Activated naive CD8-positive, alpha-beta T cell treated with anti-CD3 and anti-CD28 coated beads, Interleukin-2, amount 50 U/mL, for 16 hours (primary cell): Measurements from ENCODE around the gene MNAT1.
"Not testable (repeated sequence)": the region's sequence is repeated elsewhere in the genome, so short reads cannot be mapped to it uniquely, and the experiment has no call there.

ENCODE experiments used
- DNase-seq: peaks from one replicate; pipeline ENCODE4 v3.0.0-alpha.2; 2020; ENCODE audit warnings: low read depth, low spot score

Gene MNAT1

DNA sequence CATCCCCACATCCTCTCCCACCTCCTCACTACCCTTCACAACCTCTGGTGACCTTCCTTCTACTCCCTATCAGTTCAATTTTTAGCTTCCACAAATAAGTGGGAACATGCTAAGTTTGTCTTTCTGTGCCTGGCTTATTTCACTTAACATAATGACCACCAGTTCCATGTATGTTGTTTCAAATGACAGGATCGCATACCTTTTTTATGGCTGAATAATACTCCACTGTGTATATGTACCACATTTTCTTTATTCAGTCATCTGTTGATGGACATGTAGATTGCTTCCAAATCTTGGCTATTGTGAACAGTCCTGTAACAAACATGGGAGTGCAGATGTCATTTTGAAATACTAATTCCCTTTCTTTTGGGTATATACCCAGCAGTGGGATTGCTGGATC lies 147.7 kb downstream of the MNAT1 start:
- DNase-seq, result no peak

- DNase-seq, result no peak
Measured at GRCh38 chr14:60884134-60884533, 149.6 kb downstream of the MNAT1 start.

DNA sequence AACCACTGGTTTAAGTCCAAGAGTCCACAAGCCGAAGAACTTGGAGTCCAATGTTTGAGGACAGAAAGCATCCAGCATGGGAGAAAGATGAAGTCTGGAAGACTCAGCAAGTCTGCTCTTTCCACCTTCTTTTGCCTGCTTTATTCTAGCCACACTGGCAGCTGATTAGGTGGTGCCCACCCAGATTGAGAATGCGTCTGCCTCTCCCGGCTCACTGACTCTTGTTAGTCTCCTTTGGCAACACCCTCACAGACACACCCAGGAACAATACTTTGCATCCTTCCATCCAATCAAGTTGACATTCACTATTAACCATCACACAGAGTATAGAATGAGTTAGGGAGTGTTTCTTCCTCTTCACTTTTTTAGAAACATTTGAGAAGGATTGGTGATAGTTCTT lies 156.1 kb downstream of the MNAT1 start:
- DNase-seq, result not testable (repeated sequence)

GRCh38 chr14:60893911-60894310 lies 159.3 kb downstream of the MNAT1 start:
- no peak for DNase-seq

- no peak for DNase-seq
Measured at GRCh38 chr14:60904381-60904780, 169.8 kb downstream of the MNAT1 start.

DNA sequence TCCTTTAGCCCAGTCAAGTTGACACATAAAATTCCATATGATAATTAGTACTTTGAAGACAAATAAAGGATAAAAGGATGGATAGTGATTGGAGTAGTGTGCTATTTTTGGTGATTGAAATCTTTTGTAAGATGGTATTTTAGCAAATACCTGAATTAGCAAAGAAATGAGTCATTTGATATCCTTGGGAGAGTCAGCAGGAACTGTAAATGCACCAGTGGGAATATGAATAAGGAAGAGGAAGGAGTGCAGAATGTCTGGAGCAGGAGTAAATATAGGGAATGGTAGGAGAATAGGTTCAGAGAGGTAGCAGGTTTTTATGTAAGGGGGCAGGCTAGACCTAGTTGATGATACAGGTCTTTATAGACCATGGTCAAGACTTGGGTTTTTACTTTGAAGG lies 171.4 kb downstream of the MNAT1 start:
- no peak for DNase-seq

GRCh38 chr14:60915781-60916180 lies 181.2 kb downstream of the MNAT1 start:
- DNase-seq, result no peak

- DNase-seq, result no peak
Measured at GRCh38 chr14:60922050-60922449, 187.5 kb downstream of the MNAT1 start.

GRCh38 chr14:60925286-60925685 lies 190.7 kb downstream of the MNAT1 start:
- DNase-seq, result no peak

GRCh38 chr14:60926002-60926401 lies 191.4 kb downstream of the MNAT1 start:
- DNase-seq, result no peak

GRCh38 chr14:60931218-60931617 lies 196.7 kb downstream of the MNAT1 start:
- DNase-seq, result no peak

DNA sequence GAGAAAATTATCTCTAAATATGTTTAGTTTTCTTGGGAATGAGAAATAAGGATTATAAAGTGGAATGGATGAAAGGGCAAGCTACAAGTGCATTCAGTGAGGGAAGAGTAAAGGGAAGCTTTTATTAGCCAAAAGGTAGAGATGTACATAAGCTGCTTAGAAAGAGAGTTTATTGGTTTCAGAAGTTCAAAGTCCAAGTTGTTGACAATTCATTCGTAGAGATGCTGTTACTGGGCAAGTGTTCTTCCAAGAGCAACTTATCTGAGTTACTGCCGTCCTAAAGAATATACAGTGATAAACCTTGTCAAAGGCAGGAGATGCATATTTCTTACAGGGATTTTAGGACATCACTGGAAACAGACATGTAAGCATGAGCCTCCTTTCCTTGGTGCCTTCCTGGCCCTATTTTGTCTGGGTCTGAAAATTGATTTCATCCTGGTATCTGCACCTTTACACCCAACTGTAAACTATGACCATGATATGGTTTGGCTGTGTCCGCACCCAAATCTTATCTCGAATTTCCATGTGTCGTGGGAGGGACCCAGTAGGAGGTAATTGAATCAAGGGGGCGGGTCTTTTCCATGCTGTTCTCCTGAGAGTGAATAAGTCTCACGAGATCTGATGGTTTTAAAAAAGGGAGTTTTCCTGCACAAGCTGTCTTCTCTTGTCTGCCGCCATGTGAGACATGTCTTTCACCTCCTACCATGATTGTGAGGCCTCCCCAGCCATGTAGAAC lies 199.5 kb downstream of the MNAT1 start:
- no peak for DNase-seq

DNA sequence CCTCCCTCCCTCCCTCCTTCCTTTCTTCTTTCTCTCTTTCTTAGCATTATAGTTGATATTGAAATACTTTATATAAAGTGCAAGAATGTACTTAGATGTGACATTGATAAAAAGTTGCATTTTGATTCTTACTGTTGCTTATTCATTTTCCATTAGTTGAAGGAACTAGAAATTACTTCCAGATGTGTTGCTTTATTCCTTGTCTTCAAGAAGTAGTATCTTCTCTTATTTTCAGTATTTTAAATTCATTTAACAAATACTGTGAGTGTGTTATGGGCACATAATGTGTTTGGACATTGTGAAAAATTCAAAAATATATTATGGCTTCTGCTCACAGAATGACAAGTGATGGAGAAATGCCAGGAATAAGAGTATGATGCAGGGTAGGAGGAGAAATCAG lies 200.8 kb downstream of the MNAT1 start:
- no peak for DNase-seq

DNA sequence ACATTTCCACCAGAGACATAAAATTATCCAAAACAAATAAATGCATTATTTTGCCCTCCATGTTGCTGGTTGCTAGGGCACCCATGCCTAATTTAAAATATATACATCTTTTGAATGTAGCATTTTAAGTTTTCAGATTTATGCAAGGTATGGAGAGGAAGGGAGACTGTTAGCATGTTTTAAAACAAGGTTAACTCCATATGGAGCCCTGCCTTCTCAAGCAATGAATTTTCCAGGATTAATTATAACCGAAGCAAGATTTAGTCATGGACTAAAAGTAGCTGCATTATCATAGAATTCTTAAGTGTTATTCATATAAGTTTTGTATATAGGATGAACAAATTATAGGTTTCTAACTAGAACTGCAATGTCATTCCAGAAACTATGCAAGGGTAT lies 209.1 kb downstream of the MNAT1 start:
- DNase-seq, result no peak

- DNase-seq, result no peak
Measured at GRCh38 chr14:60944204-60944603, 209.6 kb downstream of the MNAT1 start.

DNA sequence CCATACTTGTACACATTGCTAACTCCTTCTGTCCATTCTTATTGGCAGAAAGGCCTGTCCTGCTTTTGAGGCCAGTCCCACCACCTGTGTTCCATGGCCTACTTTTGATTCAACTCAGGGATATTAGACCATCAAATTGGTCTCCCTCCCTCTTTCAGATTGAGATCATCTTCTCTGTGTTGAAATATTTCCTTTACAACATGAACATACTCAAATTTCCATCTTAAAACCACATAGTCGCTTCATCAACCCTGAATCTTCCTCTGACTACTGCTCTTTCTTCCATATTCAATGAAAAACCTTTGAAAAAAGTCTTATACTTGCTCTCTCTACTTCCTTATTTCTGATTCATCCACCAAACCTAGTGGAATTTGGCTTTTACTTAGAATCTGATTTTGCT lies 211.4 kb downstream of the MNAT1 start:
- DNase-seq, result no peak

- DNase-seq, result no peak
Measured at GRCh38 chr14:60946773-60947172, 212.2 kb downstream of the MNAT1 start.

DNA sequence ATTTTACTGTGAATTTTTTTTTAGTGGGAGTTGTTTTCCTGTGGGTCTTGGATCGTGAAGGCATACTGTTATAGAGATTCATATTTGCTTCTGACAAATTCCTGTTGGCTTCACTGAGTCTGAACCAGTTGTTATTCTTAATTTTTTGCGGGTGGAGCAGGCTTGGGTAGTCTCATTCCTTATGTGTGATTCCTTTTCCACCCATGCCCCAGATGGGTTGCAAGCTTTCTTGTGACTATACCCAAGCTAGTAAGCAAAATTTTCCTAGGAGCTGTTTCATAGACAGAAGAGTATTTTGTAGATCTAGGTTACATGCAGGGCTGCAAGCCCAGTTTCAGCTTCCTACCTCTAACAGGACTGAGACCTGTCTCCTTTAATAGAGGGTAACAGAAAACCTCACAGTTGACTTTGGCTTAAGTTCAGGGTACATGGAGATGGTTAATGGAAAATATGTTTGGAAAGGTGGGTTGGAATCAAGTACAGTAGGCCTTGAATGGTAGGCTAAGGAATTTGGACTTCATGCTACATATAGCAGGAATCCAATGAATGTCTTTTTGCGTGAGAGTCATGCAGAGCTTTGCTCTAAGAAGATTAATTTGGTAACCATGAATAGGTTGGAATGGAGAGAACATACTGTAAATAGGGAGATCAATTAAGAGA lies 217.3 kb downstream of the MNAT1 start:
- DNase-seq, result no peak

DNA sequence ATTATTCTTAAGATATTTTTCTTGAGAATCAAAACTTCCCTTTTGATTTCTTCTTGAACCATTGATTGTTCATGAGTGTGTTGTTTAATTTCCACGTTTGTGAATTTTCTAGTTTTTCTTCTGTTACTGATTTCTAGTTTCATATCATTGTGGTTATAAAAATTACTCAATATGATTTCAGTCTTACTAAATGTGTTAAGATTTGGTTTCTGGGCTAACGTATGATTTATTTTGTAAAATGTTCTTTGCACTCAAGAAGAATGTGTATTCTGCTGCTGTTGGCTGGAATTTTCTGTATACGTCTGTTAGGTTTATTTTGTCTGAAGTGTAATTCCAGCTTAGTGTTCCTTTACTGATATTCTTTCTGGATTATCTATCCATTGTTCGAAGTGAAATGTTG lies 221.6 kb downstream of the MNAT1 start:
- no peak for DNase-seq

GRCh38 chr14:60956632-60957031 lies 222.1 kb downstream of the MNAT1 start:
- no peak for DNase-seq

GRCh38 chr14:60958146-60958545 lies 223.6 kb downstream of the MNAT1 start:
- no peak for DNase-seq

- DNase-seq, result no peak
Measured at GRCh38 chr14:60963761-60964160, 229.2 kb downstream of the MNAT1 start.

DNA sequence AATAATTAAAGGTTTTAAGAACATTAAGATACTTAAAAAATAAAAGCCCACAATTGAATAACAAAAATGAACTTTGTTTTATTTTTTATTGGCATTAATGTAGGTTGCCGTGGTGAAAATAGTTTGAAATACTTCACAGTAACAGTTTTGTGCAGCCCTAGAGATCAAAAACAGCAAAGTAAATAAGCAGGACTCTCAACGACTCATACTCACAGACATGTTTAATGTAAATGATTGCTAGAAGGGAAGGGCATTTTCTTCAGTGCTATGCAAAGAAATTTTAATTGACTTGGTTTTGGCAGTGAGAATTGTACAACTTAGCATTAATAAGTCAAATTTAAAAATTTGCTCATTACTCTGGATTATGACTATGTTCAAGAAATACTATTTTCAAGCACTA lies 230.3 kb downstream of the MNAT1 start:
- no peak for DNase-seq

- DNase-seq, result no peak
Measured at GRCh38 chr14:60965402-60965801, 230.8 kb downstream of the MNAT1 start.
